ENCODE results near the gene MT3.

GRCh38 chr16:56615353-56615752 lies 26.0 kb downstream of the MT3 start:
- no peak for TF ChIP-seq CTCF (IDR thresholded peaks at IDR 0.05)
- TF ChIP-seq POLR2A (IDR thresholded peaks at IDR 0.05): no peak
